ENCODE data around the gene ERCC6.

DNA sequence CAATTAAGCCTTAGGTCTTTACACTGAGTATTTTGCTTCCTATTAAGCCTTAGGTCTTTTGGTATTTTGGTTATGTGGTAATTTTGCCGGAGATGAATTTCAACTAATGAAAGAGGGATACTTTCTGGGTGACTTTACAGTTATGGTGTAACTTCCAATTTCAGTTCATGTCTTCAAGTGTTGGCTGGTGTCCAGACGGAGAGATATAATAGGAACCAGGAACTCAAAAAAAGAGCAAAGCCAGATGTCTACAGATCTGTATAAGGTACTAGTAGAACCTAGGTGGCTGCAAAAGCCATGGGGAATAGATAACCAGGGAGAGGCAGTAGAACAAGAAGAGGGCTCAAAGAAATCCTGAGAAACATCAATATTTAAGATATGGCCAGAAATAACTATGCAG, 12.3 kb downstream of the ERCC6 start:
- TF ChIP-seq, protein P1, sequence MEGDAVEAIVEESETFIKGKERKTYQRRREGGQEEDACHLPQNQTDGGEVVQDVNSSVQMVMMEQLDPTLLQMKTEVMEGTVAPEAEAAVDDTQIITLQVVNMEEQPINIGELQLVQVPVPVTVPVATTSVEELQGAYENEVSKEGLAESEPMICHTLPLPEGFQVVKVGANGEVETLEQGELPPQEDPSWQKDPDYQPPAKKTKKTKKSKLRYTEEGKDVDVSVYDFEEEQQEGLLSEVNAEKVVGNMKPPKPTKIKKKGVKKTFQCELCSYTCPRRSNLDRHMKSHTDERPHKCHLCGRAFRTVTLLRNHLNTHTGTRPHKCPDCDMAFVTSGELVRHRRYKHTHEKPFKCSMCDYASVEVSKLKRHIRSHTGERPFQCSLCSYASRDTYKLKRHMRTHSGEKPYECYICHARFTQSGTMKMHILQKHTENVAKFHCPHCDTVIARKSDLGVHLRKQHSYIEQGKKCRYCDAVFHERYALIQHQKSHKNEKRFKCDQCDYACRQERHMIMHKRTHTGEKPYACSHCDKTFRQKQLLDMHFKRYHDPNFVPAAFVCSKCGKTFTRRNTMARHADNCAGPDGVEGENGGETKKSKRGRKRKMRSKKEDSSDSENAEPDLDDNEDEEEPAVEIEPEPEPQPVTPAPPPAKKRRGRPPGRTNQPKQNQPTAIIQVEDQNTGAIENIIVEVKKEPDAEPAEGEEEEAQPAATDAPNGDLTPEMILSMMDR (conservative IDR thresholded peaks at IDR 0.05 in 1 of 2, IDR thresholded peaks at IDR 0.05 in 1 of 2; ENCODE audit: low read depth in 1 of 2, low read length in 2 of 2), result no peak
- no peak for TF ChIP-seq EZH2 (IDR thresholded peaks at IDR 0.05; ENCODE audit: low read length, missing control alignments)
